ENCODE results near the gene FGF4.

DNA sequence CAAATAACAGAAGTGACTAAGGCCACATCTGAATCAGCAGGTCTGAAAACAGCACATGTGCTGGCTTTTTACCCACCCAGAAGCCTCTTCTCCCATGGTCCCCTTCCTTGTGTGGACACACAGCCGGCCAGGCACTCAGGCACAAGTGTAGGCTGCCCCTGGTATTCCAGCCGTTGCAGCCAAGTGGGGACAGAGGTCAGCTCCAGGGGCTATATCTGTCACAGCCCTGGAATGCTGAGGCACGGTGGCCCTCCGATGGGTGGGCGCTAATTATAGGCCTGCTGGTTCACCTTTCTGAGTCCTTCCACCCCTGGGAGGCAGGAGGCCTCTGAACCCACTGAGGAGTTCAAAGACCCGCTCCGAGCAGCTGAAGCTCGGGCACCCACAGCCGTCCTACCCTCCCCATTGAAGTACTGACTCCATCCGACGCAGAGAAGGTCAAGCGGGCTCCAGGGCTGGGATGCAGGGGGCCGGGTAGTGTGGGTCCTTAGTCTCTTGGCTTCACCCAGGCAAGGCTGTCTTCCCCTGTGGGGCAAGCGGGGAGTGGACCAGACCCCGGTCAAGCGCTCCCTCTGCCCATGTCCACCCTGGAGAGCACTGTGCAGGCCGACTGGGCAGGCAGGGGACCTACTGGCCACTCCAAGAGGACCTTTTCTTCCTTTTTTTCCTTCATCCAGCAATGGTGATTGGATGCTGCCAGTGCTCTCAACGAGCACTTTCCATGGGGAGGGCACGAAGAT, 29.8 kb upstream of the FGF4 start:
- TF ChIP-seq, protein P1, sequence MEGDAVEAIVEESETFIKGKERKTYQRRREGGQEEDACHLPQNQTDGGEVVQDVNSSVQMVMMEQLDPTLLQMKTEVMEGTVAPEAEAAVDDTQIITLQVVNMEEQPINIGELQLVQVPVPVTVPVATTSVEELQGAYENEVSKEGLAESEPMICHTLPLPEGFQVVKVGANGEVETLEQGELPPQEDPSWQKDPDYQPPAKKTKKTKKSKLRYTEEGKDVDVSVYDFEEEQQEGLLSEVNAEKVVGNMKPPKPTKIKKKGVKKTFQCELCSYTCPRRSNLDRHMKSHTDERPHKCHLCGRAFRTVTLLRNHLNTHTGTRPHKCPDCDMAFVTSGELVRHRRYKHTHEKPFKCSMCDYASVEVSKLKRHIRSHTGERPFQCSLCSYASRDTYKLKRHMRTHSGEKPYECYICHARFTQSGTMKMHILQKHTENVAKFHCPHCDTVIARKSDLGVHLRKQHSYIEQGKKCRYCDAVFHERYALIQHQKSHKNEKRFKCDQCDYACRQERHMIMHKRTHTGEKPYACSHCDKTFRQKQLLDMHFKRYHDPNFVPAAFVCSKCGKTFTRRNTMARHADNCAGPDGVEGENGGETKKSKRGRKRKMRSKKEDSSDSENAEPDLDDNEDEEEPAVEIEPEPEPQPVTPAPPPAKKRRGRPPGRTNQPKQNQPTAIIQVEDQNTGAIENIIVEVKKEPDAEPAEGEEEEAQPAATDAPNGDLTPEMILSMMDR (IDR thresholded peaks at IDR 0.05) = no peak
- TF ChIP-seq POLR2A (IDR thresholded peaks at IDR 0.05) = no peak

All from heart left ventricle (tissue), 13 donors.